Ureter (tissue), 1 donor: ENCODE data around the gene TSPAN9. TPM values are rescaled to one million over a fixed set of nuclear protein-coding genes. Genes with fewer than 3 reads are reported as not detected.

Experiments used
- DNase-seq: peaks from one replicate; pipeline ENCODE4 v3.0.0-alpha.2; 2020; ENCODE audit warnings: low spot score
- total RNA-seq: library from RNA; stranded (reverse); gene quantifications from one replicate; pipeline ENCODE4 v1.2.4, GENCODE V29; 2023
- donor health status: DM: yes; HTN: yes; CAD: no.

The TSPAN9 gene
- total RNA-seq, 1 donor from 2014 or later: 53.0 TPM

DNA sequence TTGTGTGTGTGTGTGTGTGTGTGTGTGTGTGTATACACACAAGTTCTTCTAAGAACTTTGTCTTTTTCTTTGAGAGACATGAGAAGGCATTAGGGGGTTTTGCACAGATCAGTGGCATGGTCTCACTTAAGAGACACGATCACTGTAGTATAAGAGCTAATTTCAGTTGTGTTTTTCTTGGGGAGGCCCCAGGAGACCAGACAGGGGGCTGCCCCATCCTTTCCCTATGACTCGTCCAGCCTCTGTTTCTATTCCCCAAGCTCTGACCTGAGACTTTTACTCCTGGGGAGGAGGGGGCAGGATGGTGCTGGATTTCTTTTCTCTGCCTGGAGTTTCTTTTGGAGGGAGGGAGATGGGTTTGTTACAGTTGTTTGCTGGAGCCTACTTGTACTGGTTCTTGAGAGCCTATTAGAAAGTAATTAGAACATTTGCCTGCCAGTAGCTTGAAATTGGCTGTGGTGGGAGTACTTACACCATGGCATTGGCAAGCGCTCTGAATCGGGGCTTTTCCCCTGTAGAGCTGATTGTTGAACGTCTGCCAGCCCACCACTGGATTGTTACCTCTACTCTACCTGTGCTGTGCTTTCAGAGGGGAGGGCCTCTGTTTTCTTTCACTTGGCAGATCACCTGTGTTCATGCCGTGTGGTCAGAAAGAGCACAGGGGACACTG is 109.5 kb downstream of the TSPAN9 start:
- no peak for DNase-seq

- no peak for DNase-seq
Observed at GRCh38 chr12:3187846-3188770, 110.9 kb downstream of the TSPAN9 start.

- DNase-seq: no peak
Observed at GRCh38 chr12:3189282-3189681, 112.1 kb downstream of the TSPAN9 start.

GRCh38 chr12:3190101-3190500 is 112.9 kb downstream of the TSPAN9 start:
- no peak for DNase-seq

GRCh38 chr12:3191450-3191849 is 114.3 kb downstream of the TSPAN9 start:
- DNase-seq: no peak

- no peak for DNase-seq
Observed at GRCh38 chr12:3192221-3192620, 115.0 kb downstream of the TSPAN9 start.

DNA sequence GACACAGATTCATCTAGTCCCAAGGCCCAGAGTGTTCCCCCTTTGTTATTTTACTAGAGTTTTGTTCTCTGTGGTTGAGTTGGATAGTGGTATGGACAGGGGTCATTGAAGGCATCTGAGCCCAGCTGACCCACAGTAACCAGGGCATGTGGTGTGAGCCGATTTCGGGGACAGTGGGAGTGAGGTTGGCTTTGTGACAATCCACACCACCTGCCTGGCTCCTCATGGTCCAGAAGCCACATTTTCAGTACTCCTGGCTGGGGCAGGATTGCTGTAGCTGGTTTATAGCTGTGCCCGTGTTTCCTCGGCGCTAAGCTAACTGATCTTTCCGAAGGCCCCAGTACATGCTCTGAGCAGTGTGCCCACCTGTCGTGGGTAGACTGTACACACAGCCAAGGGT is 116.0 kb downstream of the TSPAN9 start:
- no peak for DNase-seq

- no peak for DNase-seq
Observed at GRCh38 chr12:3193755-3194154, 116.6 kb downstream of the TSPAN9 start.

DNA sequence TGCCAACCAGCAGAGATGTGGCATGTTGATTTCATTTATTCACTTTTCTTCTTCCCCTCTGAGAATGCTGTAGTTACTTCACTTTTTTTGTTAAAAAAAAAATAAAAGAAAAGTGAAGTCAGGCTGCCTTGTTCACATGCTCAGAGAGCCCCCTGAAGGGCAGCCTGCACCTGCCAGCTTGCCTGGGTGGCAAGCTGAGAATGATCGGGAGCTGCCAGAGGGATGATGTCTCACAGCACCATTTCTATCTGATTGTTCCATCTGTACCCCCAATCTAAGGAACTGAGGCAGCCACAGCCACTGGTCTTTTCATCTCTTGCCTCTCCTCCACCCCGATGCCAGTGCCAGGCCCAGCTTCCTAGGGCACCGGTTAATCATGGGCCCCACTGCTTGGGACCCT is 118.2 kb downstream of the TSPAN9 start:
- no peak for DNase-seq

DNA sequence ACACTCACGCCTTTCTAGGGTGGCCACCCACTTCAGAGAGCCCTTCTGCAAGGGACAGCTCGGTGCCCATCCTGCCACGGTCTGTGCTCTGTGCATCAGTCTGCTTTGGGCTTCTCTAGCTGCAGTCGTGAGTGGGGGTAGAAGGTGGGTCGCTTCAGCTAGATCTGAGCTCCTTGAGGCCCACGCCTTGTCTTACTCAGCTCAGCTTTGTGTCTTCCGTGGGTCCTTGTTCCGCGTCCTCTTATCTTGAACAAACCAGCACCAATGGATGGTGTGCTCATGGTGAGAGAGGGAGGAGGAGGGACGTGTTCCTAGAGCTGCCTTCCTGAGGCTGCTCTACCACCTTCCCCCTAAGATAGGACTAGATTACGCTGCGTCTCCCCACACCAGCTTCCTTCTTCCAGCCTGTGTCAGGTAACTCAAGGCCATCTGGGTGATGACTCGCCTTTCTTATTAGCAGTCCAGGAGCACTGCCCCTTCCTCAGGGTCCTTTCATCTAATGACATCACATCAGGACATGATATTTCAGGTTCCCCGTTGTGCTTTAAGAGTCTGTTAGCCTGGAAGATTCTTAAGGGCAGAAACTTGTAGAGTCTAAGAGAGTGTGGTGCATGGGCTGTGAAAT is 118.8 kb downstream of the TSPAN9 start:
- no peak for DNase-seq

- no peak for DNase-seq
Observed at GRCh38 chr12:3196488-3196887, 119.3 kb downstream of the TSPAN9 start.

GRCh38 chr12:3197131-3197818 is 120.1 kb downstream of the TSPAN9 start:
- no peak for DNase-seq

DNA sequence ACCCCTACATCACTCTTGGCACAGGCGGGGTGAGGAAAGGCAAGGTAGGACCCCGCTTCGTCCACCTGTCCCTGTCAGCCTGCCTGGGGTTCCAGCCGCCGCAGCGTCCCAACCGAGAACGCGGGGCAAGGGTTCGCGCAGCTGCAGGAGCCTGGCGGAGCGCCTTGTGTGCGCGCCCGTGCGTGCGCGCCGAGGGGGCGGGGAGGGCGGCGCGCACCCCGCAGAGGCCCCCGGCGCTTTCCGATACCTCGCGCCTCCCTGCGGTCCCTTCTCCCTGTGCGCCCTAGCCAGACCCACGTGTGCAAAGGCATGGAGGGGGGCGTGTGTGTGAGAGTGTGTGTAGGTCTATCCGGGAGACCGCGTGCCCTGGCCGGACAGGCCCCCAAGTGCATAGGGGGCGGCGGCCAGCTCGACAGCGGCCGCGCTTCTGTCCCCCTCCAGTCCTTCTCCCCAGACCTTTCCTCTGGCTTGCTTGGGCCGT is 122.4 kb downstream of the TSPAN9 start:
- no peak for DNase-seq

GRCh38 chr12:3200032-3200617 is 122.9 kb downstream of the TSPAN9 start:
- no peak for DNase-seq

GRCh38 chr12:3200814-3201233 is 123.6 kb downstream of the TSPAN9 start:
- no peak for DNase-seq

GRCh38 chr12:3201339-3202051 is 124.3 kb downstream of the TSPAN9 start:
- DNase-seq: no peak

DNA sequence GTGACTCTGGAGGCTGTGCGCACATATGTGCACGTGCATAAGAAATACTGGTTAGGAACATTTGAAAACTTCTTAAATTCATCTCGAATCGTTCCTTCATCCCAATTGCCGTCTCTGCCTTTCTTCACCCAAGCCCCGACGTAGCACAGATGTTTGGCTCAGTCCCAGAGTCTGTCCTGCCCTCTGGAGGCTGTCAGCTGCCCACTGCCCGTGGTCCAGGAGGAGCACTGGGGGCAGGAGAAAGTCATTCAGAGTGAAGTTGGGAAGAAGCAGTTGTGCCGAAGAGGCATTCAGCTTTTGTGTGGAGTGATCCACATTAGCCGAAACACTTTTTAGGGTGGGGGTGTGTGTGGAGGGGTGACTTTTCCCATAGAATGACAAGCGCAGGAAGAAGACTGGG is 124.9 kb downstream of the TSPAN9 start:
- no peak for DNase-seq

DNA sequence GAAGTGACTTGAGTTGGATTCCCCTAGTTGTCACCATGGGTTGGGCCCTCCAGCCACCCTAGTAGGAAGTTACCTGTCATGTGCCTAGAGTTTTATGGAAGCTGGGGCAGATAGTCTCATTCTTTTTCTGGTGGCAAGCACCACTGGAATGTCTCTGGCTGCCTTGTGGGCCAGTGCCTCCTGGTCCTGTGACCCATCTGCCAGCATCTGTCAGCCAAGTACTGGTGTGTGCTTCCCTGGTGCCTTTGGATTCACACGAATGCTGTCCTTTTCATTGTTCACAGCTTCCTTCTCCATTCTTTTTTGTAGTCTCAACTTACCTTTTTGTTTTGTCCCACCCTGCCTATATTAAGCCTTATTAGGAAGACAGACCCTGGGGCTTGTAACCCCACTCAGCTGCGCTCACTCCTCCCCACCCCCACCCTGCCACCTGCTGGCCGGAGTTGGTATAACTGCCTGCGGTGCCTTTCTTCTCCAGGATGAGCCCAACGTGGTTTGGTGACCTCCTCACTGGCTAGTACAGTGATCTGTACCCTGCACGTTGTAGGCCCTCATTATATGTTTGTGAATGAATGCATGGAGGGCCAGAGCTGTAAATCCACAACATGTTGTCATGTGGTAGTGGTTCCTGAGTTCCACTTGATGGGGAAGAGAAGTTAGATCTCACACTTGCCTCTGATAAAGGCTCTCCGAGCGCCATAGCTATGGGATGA is 125.7 kb downstream of the TSPAN9 start:
- no peak for DNase-seq

DNA sequence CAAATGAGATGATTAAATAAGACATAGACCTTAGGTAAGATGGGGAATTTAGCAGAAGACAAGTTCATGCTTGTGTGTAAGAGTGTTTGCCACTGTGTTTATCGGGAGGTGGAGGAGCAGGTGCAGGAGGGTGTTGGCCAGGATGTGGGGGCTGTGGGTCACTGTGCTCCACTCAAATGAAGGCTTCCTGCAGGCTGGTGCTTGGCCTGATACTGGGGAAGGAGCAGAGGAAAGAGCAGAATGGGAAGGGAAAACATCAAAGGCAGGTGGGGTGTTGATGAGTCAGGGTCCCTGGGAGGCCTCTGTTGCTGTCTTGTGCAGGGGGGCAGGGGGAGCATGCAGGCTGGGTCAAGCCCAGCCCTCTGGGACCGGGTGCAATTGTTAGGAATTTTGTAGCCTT is 126.5 kb downstream of the TSPAN9 start:
- DNase-seq: no peak

- no peak for DNase-seq
Observed at GRCh38 chr12:3204143-3204542, 127.0 kb downstream of the TSPAN9 start.
